GM12865 (cell line): Measurements from ENCODE around the gene C17orf114.

ENCODE experiments used
- DNase-seq: peaks from one replicate; pipeline ENCODE4 v3.0.0; 2010; ENCODE audit warnings: low read depth
- H3K4me3 ChIP-seq: 2 replicates; pipeline ENCODE4 v1.5.1; 2011; ENCODE audit warnings: mild to moderate bottlenecking, low read depth, low read length, control low read depth
- TF ChIP-seq, protein P1 (sequence below): IDR thresholded peaks from 2 replicates; pipeline ENCODE4 v1.5.1; 2011; ENCODE audit warnings: low read length, control low read depth, low read depth, inconsistent platforms; ENCODE audit not compliant: insufficient read depth; ENCODE audit errors: missing control alignments

The C17orf114 gene

GRCh38 chr17:4802228-4802627 is at the start of gene C17orf114:
C17orf114 (minus strand) TSS chr17:4802328.
- no peak within 1 kb of the TSS for H3K4me3 ChIP-seq
- TF ChIP-seq, protein P1, sequence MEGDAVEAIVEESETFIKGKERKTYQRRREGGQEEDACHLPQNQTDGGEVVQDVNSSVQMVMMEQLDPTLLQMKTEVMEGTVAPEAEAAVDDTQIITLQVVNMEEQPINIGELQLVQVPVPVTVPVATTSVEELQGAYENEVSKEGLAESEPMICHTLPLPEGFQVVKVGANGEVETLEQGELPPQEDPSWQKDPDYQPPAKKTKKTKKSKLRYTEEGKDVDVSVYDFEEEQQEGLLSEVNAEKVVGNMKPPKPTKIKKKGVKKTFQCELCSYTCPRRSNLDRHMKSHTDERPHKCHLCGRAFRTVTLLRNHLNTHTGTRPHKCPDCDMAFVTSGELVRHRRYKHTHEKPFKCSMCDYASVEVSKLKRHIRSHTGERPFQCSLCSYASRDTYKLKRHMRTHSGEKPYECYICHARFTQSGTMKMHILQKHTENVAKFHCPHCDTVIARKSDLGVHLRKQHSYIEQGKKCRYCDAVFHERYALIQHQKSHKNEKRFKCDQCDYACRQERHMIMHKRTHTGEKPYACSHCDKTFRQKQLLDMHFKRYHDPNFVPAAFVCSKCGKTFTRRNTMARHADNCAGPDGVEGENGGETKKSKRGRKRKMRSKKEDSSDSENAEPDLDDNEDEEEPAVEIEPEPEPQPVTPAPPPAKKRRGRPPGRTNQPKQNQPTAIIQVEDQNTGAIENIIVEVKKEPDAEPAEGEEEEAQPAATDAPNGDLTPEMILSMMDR, result no peak
- no peak for DNase-seq

- no peak for DNase-seq
- H3K4me3 ChIP-seq, result no peak overlapping the region
- TF ChIP-seq, protein P1, result no peak
Measured at GRCh38 chr17:4851084-4851483, 49.0 kb upstream of the C17orf114 start.

DNA sequence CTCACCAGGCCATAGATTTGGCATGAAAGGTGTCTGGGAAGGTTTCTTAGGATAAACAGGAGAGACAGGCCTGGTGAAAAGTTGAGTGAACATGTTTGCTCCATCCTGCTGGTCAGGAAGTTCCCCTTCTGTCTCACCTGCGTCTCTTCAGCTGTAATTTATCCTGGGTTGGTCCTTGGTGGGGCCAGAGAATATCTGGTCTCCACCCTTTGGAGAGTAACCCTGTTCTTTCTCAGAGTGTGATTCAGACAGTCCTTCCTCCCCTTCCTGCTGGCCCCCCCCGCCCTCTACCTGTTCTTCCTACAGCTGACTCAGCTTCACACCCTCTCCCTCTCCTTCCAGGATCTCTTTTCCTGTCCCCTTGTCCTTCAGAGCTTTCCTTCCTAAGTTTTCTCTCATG is 48.1 kb upstream of the C17orf114 start:
- no peak overlapping the region for H3K4me3 ChIP-seq
- TF ChIP-seq, protein P1, result no peak
- no peak for DNase-seq

DNA sequence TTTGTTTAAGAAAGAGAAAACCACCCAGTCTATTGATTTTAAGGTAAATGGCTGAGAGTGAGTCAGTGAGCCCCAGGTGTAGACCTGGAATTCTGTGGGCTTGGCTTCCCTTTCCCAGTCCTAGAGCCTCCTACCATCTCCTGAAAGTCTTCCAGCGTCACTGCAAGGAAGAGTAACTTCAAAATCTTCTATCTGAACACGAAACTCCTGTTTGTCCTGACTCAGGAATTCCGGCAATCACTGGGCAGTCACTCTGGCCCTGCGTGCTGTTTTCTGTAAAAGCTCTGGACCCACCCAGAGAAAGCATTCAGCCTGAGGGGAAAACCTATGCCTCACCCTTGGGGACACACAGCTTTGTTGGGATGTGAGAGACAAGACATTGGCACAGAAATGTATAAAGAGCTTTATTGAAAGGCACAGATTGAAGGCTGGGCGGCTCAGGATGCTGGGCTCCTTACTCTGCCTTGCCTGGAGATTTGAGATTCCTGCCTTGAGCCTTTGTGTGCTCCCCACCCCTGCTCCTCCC is 46.9 kb upstream of the C17orf114 start:
- TF ChIP-seq, protein P1, result no peak

DNA sequence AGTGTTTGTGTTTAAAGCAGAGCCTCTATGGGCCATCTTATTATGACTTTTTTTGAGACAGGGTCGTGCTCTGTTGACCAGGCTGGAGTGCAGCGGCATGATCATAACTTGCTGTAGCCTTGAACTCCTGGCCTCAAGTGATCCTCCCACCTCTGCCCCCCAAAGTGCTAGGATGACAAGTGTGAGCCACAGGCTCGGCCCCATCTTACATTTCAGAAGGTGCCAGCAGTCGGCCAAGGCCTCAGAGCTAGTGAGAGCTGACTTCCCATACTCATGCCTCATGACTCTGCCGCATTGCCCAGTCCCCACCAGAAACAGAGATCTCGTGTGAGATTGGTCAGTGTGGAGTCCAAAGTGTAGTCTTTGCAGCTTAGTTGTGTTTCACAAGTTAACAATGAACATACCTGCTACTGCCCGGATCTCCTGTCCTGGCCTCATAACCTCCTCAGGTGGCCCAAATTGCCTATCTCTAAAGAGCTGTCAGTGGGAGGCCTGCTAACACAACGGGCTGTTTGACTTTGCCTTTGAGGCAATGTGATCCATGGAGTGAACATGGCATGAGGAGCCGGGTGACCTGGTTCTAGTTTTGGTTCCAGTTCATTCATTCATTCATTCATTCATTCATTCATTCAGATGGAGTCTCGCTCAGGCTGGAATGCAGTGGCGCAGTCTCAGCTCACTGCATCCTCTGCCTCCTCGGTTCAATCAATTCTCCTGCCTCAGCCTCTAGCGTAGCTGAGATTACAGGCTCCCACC is 44.7 kb upstream of the C17orf114 start:
- DNase-seq, result no peak
- H3K4me3 ChIP-seq, result no peak overlapping the region
- TF ChIP-seq, protein P1, result no peak

More for the DNA sequence above, 46.9 kb upstream of the C17orf114 start:
- no peak for DNase-seq
- H3K4me3 ChIP-seq, result no peak overlapping the region

DNA sequence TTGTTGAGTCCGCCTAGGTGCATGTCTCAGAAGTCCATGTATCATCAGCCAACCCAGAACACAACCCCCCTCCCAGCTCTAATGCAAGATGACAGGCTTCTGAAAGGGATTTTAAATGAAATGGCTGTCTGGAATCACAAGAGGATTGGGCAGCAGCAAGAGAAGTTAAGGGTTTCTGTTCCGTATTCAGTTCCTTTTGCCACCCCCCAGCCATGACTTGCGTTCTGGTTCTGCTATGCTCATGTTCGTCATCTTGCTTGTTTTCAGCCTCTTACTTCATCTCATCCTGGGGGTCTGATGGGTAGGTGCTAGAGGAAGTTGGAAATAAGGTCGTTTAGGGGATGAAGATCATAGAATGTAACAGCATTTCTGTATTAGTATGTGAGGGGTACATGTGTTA is 43.0 kb upstream of the C17orf114 start:
- H3K4me3 ChIP-seq, result no peak overlapping the region
- no peak for DNase-seq
- TF ChIP-seq, protein P1, result no peak
